GM12892 (cell line): Measurements from ENCODE around the gene HBS1L.

Experiments used
- POLR2A ChIP-seq: IDR thresholded peaks from 2 replicates; pipeline ENCODE4 v1.6.1; 2011; ENCODE audit warnings: low read depth, low read length, control low read depth
- TAF1 ChIP-seq: IDR thresholded peaks from 2 replicates; pipeline ENCODE4 v1.6.1; 2011; ENCODE audit warnings: low read depth, mild to moderate bottlenecking, control low read depth, low read length, borderline replicate concordance

DNA sequence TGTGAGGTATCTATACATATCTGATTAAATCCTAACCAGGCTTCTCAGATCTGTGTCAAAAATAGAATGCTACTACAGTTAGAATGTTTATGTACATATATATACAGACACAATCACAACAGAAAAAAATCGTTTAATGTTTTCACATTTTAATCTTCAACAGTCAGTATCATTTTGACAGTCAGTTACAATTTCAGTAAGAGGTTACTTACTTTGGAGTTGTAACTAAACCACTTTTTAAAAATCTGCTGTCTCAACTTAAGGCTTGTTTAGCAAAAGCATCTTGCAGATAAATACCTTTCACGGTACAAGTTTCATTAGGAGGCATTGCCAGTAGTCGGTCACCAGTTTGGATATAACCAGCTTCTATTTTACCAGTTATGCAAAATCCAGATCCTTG is 72.5 kb downstream of the HBS1L start:
- no peak for TF ChIP-seq TAF1
- no peak for TF ChIP-seq POLR2A
